CD4-positive, CD25-positive, alpha-beta regulatory T cell (primary cell): ENCODE data around the gene RET. TPM values are rescaled to one million over a fixed set of nuclear protein-coding genes. Genes with fewer than 3 reads are reported as not detected.

ENCODE experiments used
- ATAC-seq, 2 donors: fragments of 150-1000 bp; cut with Tn5 transposase; one replicate each; pipeline ENCODE4 v1.10.0; 2021; ENCODE audit warnings: low read depth in 2 of 2, moderate number of reproducible peaks in 2 of 2, moderate library complexity in 1 of 2
- DNase-seq, 3 donors: peaks; one replicate each; pipeline versions ENCODE4 v3.0.0 to v3.0.0-alpha.2; 2012 to 2022; ENCODE audit warnings: mixed read lengths in 1 of 3
- H3K27ac ChIP-seq: one replicate; pipeline ENCODE4 v1.7.0; 2013; ENCODE audit warnings: mild to moderate bottlenecking, low read length; ENCODE audit not compliant: insufficient read depth, poor library complexity, severe bottlenecking
- H3K27me3 ChIP-seq: one replicate; pipeline ENCODE4 v1.7.0; 2013; ENCODE audit warnings: low read length; ENCODE audit not compliant: control insufficient read depth, insufficient read depth
- H3K36me3 ChIP-seq: one replicate; pipeline ENCODE4 v1.7.0; 2013; ENCODE audit warnings: mild to moderate bottlenecking, low read length, moderate library complexity; ENCODE audit not compliant: control insufficient read depth, insufficient read depth
- H3K4me1 ChIP-seq: 2 replicates; pipeline ENCODE4 v1.7.0; 2013; ENCODE audit warnings: mild to moderate bottlenecking, low read length; ENCODE audit not compliant: insufficient read depth, control insufficient read depth, poor library complexity, severe bottlenecking
- H3K4me3 ChIP-seq: one replicate; pipeline ENCODE4 v1.7.0; 2013; ENCODE audit warnings: low read depth, mild to moderate bottlenecking, low read length, moderate library complexity
- H3K9me3 ChIP-seq, 2 experiments: 1 replicate in 1 of 2; 2 replicates in 1 of 2; pipeline ENCODE4 v1.7.0; 2013; ENCODE audit warnings: low read length in 2 of 2, mild to moderate bottlenecking in 1 of 2, moderate library complexity in 1 of 2; ENCODE audit not compliant: control insufficient read depth in 2 of 2
- H3K27ac Mint-ChIP-seq, 3 donors: one replicate each; pipeline ENCODE4 v1.8.0; 2020 to 2022; ENCODE audit warnings: mild to moderate bottlenecking in 3 of 3, mixed read lengths in 3 of 3, moderate library complexity in 2 of 3
- H3K27me3 Mint-ChIP-seq: one replicate; pipeline ENCODE4 v1.8.0; 2022; ENCODE audit warnings: mild to moderate bottlenecking, mixed read lengths
- H3K36me3 Mint-ChIP-seq: one replicate; pipeline ENCODE4 v1.8.0; 2020; ENCODE audit warnings: mixed read lengths
- H3K4me1 Mint-ChIP-seq, 4 donors: one replicate each; pipeline ENCODE4 v1.8.0; 2020 to 2022; ENCODE audit warnings: mixed read lengths in 4 of 4, mild to moderate bottlenecking in 1 of 4
- H3K4me3 Mint-ChIP-seq, 4 donors: one replicate each; pipeline ENCODE4 v1.8.0; 2020 to 2022; ENCODE audit warnings: mild to moderate bottlenecking in 4 of 4, mixed read lengths in 4 of 4, moderate library complexity in 3 of 4
- H3K9me3 Mint-ChIP-seq, 7 donors: one replicate each; pipeline ENCODE4 v1.8.0; 2020 to 2022; ENCODE audit warnings: mixed read lengths in 7 of 7, mild to moderate bottlenecking in 3 of 7, moderate library complexity in 2 of 7
- polyA plus RNA-seq, 4 donors: library from polyadenylated mRNA; unstranded; fragments of 300-500 nt; fragmentation: Illumina TruSeq; gene quantifications; one replicate each; pipeline ENCODE4 v1.2.3, GENCODE V29; 2021
- total RNA-seq: library from RNA; stranded (reverse); gene quantifications from one replicate; pipeline ENCODE4 v1.2.3, GENCODE V29; 2022

RET gene
- total and polyA plus RNA-seq, 5 donors from 2014 or later, result 0.37 TPM; not detected in 4

DNA sequence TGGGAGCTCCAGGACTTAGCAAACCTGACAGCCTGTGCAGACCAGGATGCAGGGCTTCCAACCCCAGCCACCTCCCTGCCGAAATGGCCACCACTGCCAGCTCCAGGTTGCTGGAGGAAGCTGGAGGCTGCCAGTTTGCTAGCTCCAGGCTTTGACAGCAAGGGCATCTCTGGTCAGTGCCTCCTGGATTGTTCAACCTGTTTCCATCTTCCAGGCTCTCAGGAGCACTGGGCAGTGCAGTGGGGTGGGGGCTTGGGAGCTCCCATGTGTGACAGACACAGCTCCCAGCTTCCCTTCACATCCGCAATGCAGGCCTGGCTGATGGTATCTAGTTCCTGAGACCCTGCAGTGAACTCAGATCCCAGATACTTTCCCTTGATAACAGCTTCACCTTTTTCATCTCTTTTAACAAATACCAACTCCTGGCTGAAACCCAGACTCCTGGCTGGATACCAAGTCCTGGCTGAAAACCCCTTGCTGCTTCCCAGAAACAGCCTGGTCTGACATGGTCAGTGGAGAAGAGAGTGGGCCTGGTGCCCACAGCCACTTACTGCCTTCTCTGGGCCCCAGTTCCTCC lies 20.8 kb upstream of the RET start:
- no peaks in the 10 kb centered on the region for H3K9me3 ChIP-seq
- H3K27me3 ChIP-seq, result no peaks in the 10 kb centered on the region
- no peak overlapping the region for H3K4me3 ChIP-seq
- H3K27me3 Mint-ChIP-seq, result peaks cover 13% of the 10 kb centered on the region
- H3K36me3 Mint-ChIP-seq, result no peaks in the 10 kb centered on the region
- no peaks in the 10 kb centered on the region for H3K4me1 Mint-ChIP-seq
- H3K36me3 ChIP-seq, result no peaks in the 10 kb centered on the region
- ATAC-seq, result no peak
- DNase-seq, result no peak
- H3K27ac ChIP-seq, result no peak overlapping the region
- H3K27ac Mint-ChIP-seq, result no peak overlapping the region
- H3K4me3 Mint-ChIP-seq, result no peak overlapping the region
- peaks cover 0 to 2% (median 0%) of the 10 kb centered on the region in 7 donors for H3K9me3 Mint-ChIP-seq
- H3K4me1 ChIP-seq, result no peaks in the 10 kb centered on the region

DNA sequence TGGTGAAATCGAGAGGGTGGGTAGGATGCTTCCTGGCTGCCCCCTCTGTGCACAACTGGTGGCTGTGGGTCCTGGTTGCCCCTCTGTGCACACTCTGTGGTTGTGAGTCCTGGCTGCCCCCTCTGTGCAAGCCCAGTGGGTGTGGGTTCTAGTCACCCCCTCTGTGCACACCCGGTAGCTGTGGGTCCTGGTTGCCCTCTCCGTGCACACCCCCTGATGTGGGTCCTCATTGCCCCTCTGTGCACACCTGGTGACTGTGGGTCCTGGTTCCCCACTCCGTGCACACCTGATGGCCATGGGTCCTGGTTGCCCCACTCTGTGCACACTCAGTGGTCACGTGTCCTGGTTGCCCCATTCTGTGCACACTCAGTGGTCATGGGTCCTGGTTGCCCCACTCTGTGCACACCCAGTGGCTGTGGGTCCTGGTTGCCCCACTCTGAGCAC lies 20.3 kb upstream of the RET start:
- no peaks in the 10 kb centered on the region for H3K4me1 ChIP-seq
- H3K27me3 ChIP-seq, result no peaks in the 10 kb centered on the region
- Mint-ChIP-seq H3K27me3 (peaks cover 12% of the 10 kb centered on the region), H3K4me1 (no peaks in the 10 kb centered on the region), H3K36me3 (no peaks in the 10 kb centered on the region), H3K9me3 (peaks cover 0 to 2% (median 0%) of the 10 kb centered on the region in 7 donors), H3K27ac (no peak overlapping the region), H3K4me3 (no peak overlapping the region)
- H3K36me3 ChIP-seq, result no peaks in the 10 kb centered on the region
- no peak overlapping the region for H3K4me3 ChIP-seq
- no peak for ATAC-seq
- H3K27ac ChIP-seq, result no peak overlapping the region
- no peak for DNase-seq
- no peaks in the 10 kb centered on the region for H3K9me3 ChIP-seq

DNA sequence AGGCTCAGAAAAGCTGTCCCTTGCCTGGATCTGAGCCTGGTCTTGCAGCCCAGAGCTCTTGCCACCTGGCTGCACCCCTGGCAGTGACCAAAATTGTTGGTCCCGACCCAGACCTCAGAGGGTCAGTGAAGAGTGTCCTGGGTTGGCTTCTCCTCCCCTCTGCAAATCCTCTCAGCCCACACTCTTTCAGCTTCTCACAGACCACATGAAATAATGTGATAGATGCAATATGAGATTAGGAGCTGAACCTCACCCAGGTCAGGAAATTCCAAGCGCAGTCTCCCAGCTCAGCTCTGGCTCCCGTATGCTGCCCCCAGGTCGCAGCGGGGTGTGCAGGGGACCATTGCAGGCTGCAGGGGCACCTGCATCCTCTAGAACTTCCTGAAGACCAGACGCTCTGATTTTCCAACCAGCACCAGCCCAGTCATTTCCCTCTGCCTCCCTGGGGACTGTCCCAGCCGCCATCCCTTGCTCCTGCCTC lies 19.6 kb upstream of the RET start:
- peaks cover 0 to 2% (median 0%) of the 10 kb centered on the region in 7 donors for H3K9me3 Mint-ChIP-seq
- H3K27me3 Mint-ChIP-seq, result peaks cover 12% of the 10 kb centered on the region
- H3K27ac ChIP-seq, result no peak overlapping the region
- H3K4me1 Mint-ChIP-seq, result no peaks in the 10 kb centered on the region
- H3K36me3 ChIP-seq, result no peaks in the 10 kb centered on the region
- H3K4me1 ChIP-seq, result no peaks in the 10 kb centered on the region
- H3K27ac Mint-ChIP-seq, result no peak overlapping the region
- no peaks in the 10 kb centered on the region for H3K36me3 Mint-ChIP-seq
- DNase-seq, result no peak
- H3K9me3 ChIP-seq, result no peaks in the 10 kb centered on the region
- ATAC-seq, result no peak
- no peak overlapping the region for H3K4me3 Mint-ChIP-seq
- no peaks in the 10 kb centered on the region for H3K27me3 ChIP-seq
- H3K4me3 ChIP-seq, result no peak overlapping the region

DNA sequence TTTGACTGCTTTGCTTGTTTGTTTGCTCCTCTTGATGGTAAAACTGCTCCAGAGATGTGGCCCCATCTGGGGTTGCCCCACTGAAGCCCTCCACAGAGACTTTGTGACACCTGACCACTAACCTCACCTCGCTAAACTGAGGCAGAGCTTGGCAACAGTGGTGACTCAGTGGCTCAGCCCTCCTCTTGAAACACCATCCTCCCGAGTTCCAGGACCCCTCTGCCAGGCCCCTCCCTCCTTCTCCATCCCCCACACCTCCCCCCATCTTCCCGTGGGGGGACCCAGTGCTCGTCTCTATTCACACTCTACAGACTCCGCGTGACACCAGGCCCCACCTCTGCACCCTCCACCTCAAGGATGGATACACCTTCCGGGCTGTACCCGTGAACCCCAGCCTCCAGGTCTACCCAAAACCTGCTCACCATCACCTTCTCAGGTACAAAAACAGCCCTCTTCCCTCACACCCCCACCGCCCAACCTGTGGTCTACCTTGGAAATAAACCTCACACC lies 19.0 kb upstream of the RET start:
- Mint-ChIP-seq H3K4me3 (no peak overlapping the region), H3K9me3 (peaks cover 0 to 2% (median 0%) of the 10 kb centered on the region in 7 donors), H3K36me3 (no peaks in the 10 kb centered on the region), H3K4me1 (no peaks in the 10 kb centered on the region), H3K27ac (no peak overlapping the region), H3K27me3 (peaks cover 12% of the 10 kb centered on the region)
- H3K27me3 ChIP-seq, result no peaks in the 10 kb centered on the region
- no peak overlapping the region for H3K27ac ChIP-seq
- no peaks in the 10 kb centered on the region for H3K36me3 ChIP-seq
- ATAC-seq (no peak), DNase-seq (no peak)
- no peaks in the 10 kb centered on the region for H3K9me3 ChIP-seq
- no peaks in the 10 kb centered on the region for H3K4me1 ChIP-seq
- H3K4me3 ChIP-seq, result no peak overlapping the region

DNA sequence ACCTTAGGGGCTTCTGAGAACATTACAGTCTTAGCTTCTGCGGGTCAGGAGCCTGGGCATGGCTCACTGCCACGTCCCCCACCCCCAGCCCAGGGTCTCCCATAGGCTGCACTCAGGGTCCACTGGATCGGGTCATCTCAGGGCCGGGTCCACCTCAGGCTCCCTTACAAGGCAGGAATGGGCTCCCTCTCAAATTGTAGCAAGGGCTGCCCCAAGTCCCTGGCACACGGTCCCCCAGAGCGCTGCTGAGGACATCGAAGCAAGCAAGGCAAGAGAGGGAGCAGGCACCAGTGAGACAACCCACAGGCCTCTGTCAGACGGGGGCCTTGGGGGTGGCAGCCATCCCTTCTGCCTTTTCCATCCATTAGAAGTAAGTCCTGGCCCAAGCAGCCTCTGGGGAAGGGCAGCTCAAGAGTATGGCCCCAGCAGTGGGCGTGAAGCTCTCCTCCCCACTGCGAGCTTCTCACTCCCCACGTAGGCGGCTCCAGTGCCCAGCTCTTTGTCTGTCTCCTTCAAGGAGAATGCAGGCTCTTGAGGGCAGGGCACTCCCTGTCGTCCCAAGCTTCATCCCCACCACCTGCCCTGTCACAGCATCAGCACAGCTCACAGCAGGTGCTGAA lies 18.0 kb upstream of the RET start:
- H3K36me3 Mint-ChIP-seq, result no peaks in the 10 kb centered on the region
- H3K27me3 ChIP-seq, result no peaks in the 10 kb centered on the region
- H3K27ac ChIP-seq, result no peak overlapping the region
- H3K36me3 ChIP-seq, result no peaks in the 10 kb centered on the region
- H3K27ac Mint-ChIP-seq, result no peak overlapping the region
- no peaks in the 10 kb centered on the region for H3K9me3 ChIP-seq
- no peaks in the 10 kb centered on the region for H3K4me1 Mint-ChIP-seq
- H3K27me3 Mint-ChIP-seq, result peaks cover 10% of the 10 kb centered on the region
- no peak for DNase-seq
- no peaks in the 10 kb centered on the region for H3K4me1 ChIP-seq
- no peak overlapping the region for H3K4me3 Mint-ChIP-seq
- no peak overlapping the region for H3K4me3 ChIP-seq
- ATAC-seq, result no peak
- H3K9me3 Mint-ChIP-seq, result peaks cover 0 to 2% (median 0%) of the 10 kb centered on the region in 7 donors

- H3K4me1 ChIP-seq, result no peaks in the 10 kb centered on the region
- H3K9me3 ChIP-seq, result no peaks in the 10 kb centered on the region
- Mint-ChIP-seq H3K4me1 (no peaks in the 10 kb centered on the region), H3K27me3 (peaks cover 9% of the 10 kb centered on the region), H3K27ac (no peak overlapping the region), H3K4me3 (no peak overlapping the region), H3K9me3 (peaks cover 0 to 2% (median 0%) of the 10 kb centered on the region in 7 donors), H3K36me3 (no peaks in the 10 kb centered on the region)
- H3K27me3 ChIP-seq, result no peaks in the 10 kb centered on the region
- no peak overlapping the region for H3K27ac ChIP-seq
- no peaks in the 10 kb centered on the region for H3K36me3 ChIP-seq
- ATAC-seq (no peak), DNase-seq (no peak)
- no peak overlapping the region for H3K4me3 ChIP-seq
These were observed 17.5 kb upstream of the RET start for GRCh38 chr10:43059336-43059720.

- DNase-seq, result no peak
- no peak overlapping the region for H3K27ac Mint-ChIP-seq
- no peak overlapping the region for H3K27ac ChIP-seq
- H3K36me3 ChIP-seq, result no peaks in the 10 kb centered on the region
- peaks cover 0 to 2% (median 0%) of the 10 kb centered on the region in 7 donors for H3K9me3 Mint-ChIP-seq
- H3K9me3 ChIP-seq, result no peaks in the 10 kb centered on the region
- H3K4me1 ChIP-seq, result no peaks in the 10 kb centered on the region
- H3K27me3 Mint-ChIP-seq, result peaks cover 9% of the 10 kb centered on the region
- no peak overlapping the region for H3K4me3 Mint-ChIP-seq
- H3K27me3 ChIP-seq, result no peaks in the 10 kb centered on the region
- H3K4me1 Mint-ChIP-seq, result no peaks in the 10 kb centered on the region
- H3K4me3 ChIP-seq, result no peak overlapping the region
- ATAC-seq, result no peak
- H3K36me3 Mint-ChIP-seq, result no peaks in the 10 kb centered on the region
These were observed 17.0 kb upstream of the RET start for GRCh38 chr10:43059828-43060227.

- no peaks in the 10 kb centered on the region for H3K4me1 ChIP-seq
- ATAC-seq (no peak), DNase-seq (no peak)
- Mint-ChIP-seq H3K27me3 (peaks cover 9% of the 10 kb centered on the region), H3K4me3 (no peak overlapping the region), H3K4me1 (no peaks in the 10 kb centered on the region), H3K27ac (no peak overlapping the region), H3K36me3 (no peaks in the 10 kb centered on the region), H3K9me3 (peaks cover 0 to 2% (median 0%) of the 10 kb centered on the region in 7 donors)
- no peaks in the 10 kb centered on the region for H3K36me3 ChIP-seq
- no peaks in the 10 kb centered on the region for H3K27me3 ChIP-seq
- H3K9me3 ChIP-seq, result no peaks in the 10 kb centered on the region
- H3K27ac ChIP-seq, result no peak overlapping the region
- no peak overlapping the region for H3K4me3 ChIP-seq
These were observed 16.6 kb upstream of the RET start for GRCh38 chr10:43060291-43060690.
